Measurements from ENCODE around the gene HBA2. TPM values are rescaled to one million over a fixed set of nuclear protein-coding genes. Genes with fewer than 3 reads are reported as not detected.
"Not testable (repeated sequence)": the region's sequence is repeated elsewhere in the genome, so short reads cannot be mapped to it uniquely, and the experiment has no call there.

HBA2 gene
- total RNA-seq: 37.2 TPM
- long read RNA-seq, transcript HBA2-201 (3 exons, 576 nt): major isoform, 20 of 23 reads
- long read RNA-seq, partial matches to known transcripts: 0 of 23 reads
- long read RNA-seq, other reads (novel, unspliced or antisense): 0 of 23 reads

- DNase-seq; intact Hi-C loops (cut with micrococcal nuclease): not testable (repeated sequence)
- peak; percentile 12 for ATAC-seq
Measured at GRCh38 chr16:172374-172941, at the start of gene HBA2. Gene HBA2, plus strand, starts transcription at chr16:172876. Its CDS starts 37 bp downstream, at chr16:172913.

GRCh38 chr16:123558-124350 lies 48.9 kb upstream of the HBA2 start:
- DNase-seq; ATAC-seq; intact Hi-C loops (cut with micrococcal nuclease): not testable (repeated sequence)

GRCh38 chr16:125011-125410 lies 47.7 kb upstream of the HBA2 start:
- DNase-seq: no peak
- intact Hi-C loops (cut with micrococcal nuclease): no loop called here
- ATAC-seq: no peak

- DNase-seq: no peak
- intact Hi-C loops (cut with micrococcal nuclease): no loop called here
- no peak for ATAC-seq
Measured at GRCh38 chr16:129075-129474, 43.6 kb upstream of the HBA2 start.

- intact Hi-C loops (cut with micrococcal nuclease): no loop called here
- DNase-seq: no peak
- ATAC-seq: no peak
Measured at GRCh38 chr16:130533-131173, 42.0 kb upstream of the HBA2 start.

- no peak for DNase-seq
- no peak for ATAC-seq
- intact Hi-C loops (cut with micrococcal nuclease): no loop called here
Measured at GRCh38 chr16:132120-132519, 40.6 kb upstream of the HBA2 start.

- intact Hi-C loops (cut with micrococcal nuclease): no loop called here
- DNase-seq: no peak
- no peak for ATAC-seq
Measured at GRCh38 chr16:133716-134115, 39.0 kb upstream of the HBA2 start.

GRCh38 chr16:138049-138417 lies 34.6 kb upstream of the HBA2 start:
- intact Hi-C loops (cut with micrococcal nuclease): no loop called here
- DNase-seq (peak; percentile 35), ATAC-seq (peak; percentile 39)

- ATAC-seq: no peak
- no peak for DNase-seq
- intact Hi-C loops (cut with micrococcal nuclease): no loop called here
Measured at GRCh38 chr16:140175-140857, 32.4 kb upstream of the HBA2 start.

- DNase-seq (no peak), ATAC-seq (no peak)
- intact Hi-C loops (cut with micrococcal nuclease): no loop called here
Measured at GRCh38 chr16:142405-142967, 30.2 kb upstream of the HBA2 start.

GRCh38 chr16:143047-143446 lies 29.6 kb upstream of the HBA2 start:
- DNase-seq (no peak), ATAC-seq (no peak)
- intact Hi-C loops (cut with micrococcal nuclease): no loop called here

GRCh38 chr16:143456-143855 lies 29.2 kb upstream of the HBA2 start:
- no peak for ATAC-seq
- no peak for DNase-seq
- intact Hi-C loops (cut with micrococcal nuclease): no loop called here

- DNase-seq (no peak), ATAC-seq (no peak)
- intact Hi-C loops (cut with micrococcal nuclease): no loop called here
Measured at GRCh38 chr16:144797-145252, 27.9 kb upstream of the HBA2 start.

- DNase-seq: no peak
- intact Hi-C loops (cut with micrococcal nuclease): no loop called here
- ATAC-seq: no peak
Measured at GRCh38 chr16:146646-147045, 26.0 kb upstream of the HBA2 start.

- intact Hi-C loops (cut with micrococcal nuclease): no loop called here
- no peak for DNase-seq
- no peak for ATAC-seq
Measured at GRCh38 chr16:149024-149660, 23.5 kb upstream of the HBA2 start.

- intact Hi-C loops (cut with micrococcal nuclease): no loop called here
- DNase-seq (no peak), ATAC-seq (no peak)
Measured at GRCh38 chr16:152141-153128, 20.2 kb upstream of the HBA2 start, which contains the start of gene HBZ. Gene HBZ, plus strand, starts transcription at chr16:152644. Its CDS starts 266 bp downstream, at chr16:152910.

- DNase-seq; intact Hi-C loops (cut with micrococcal nuclease): not testable (repeated sequence)
- peak; percentile 47 for ATAC-seq
Measured at GRCh38 chr16:153129-153521, 19.6 kb upstream of the HBA2 start.

Data from left ventricle myocardium superior (tissue), 1 donor.